GM19452 (cell line): ENCODE results near the gene LRRC9.

ENCODE experiments used
- ATAC-seq: cut with Tn5 transposase; IDR thresholded peaks from one replicate; pipeline ENCODE4 v1.9.1; 2021; ENCODE audit not compliant: unreplicated experiment

Gene LRRC9

DNA sequence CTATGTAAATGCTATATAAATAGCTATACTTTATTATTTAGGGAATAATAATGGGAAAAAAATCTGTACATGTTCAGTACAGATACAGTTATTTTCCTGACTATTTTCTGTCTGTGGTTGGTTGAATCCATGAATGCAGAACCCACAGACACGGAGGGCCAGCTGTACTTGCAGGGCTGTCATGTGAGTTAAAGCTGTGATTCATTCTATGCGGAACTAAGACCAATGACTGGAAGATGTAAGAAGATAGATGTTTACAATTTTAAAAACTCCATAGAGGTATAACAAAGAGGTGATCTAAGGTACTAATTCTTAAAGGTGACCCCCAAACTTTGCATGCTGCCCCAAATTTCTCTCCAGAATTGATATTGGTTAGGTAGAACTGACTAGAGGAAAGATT lies 186.4 kb downstream of the LRRC9 start:
- ATAC-seq: no peak

DNA sequence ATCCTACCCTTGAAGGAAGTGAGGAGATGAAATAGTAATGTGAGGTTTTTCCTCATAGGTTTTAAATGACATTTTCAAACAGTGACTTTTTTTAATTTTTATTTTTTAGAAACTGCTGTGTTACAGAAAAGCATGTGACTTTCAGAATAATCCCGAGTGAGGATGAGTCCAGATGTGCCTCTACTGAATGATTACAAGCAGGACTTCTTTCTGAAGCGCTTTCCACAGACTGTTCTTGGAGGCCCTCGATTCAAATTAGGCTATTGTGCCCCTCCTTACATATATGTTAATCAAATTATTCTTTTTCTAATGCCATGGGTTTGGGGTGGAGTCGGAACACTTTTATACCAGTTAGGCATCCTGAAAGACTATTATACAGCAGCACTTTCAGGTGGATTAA lies 187.5 kb downstream of the LRRC9 start:
- ATAC-seq: no peak

DNA sequence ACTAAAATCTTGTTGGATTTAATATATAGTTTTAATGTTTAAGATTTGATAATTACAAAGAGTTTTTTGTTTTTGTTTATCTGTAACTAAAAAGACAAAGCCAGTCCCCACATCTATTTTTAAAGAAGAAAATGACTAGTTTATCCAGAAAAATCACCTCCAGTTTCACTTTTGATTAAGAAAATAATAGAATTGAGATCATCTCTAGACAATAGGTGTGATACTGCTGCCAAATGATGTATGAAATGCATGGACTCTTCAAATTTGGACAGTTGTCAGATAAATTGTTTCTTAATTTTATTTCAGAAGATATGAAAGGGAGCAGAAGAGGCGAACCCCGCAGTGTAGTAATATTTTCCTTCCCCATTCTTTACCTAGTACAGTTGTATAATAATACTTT lies 191.8 kb downstream of the LRRC9 start:
- no peak for ATAC-seq
